GM18870 (cell line): ENCODE measurements around the gene HAUS5.
"Not testable (repeated sequence)": the region's sequence is repeated elsewhere in the genome, so short reads cannot be mapped to it uniquely, and the experiment has no call there.

ENCODE experiments used
- ATAC-seq: cut with Tn5 transposase; IDR thresholded peaks from one replicate; pipeline ENCODE4 v1.9.1; 2021; ENCODE audit warnings: moderate library complexity; ENCODE audit not compliant: unreplicated experiment

HAUS5 gene

DNA sequence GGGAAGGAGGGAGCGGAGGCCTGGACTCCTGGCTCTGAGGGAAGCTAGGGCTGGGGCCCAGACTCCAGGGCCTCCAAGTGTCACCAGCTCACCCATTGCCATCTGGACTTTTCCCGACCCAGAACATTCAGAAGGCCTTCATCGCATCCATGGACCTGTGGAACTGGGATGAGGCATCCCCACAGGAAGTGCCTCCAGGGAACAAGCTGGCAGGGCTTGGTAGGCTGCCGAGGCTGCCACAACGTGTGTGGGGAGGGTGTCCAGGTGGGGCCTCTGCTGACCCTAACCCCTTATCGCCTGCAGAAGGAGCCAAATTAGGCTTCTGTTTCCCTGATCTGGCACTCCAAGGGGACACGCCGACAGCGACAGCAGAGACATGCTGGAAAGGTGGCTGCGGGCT lies 29.8 kb downstream of the HAUS5 start:
- no peak for ATAC-seq

DNA sequence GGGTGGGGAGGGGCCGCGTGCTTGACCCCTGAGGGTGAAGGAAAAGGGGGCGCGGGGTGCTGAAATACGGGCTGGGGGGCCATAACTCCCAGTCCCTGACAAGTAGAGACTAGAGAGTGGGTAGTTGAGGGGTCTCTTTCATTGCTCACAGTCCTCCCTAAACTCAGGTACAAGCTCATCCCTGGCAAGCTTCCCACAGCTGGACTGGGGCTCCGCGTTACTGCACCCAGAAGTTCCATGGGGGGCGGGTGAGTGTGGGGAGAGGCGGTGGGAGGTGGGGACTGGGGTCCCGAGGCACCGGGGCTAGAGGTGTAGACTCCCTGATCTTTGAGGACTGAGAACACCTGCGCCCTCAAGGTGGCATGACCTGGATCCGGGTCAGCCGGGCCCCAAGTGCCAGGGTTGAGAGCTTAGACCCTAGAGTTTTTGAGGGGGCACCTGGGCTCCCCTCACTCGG lies 30.3 kb downstream of the HAUS5 start:
- ATAC-seq: no peak

DNA sequence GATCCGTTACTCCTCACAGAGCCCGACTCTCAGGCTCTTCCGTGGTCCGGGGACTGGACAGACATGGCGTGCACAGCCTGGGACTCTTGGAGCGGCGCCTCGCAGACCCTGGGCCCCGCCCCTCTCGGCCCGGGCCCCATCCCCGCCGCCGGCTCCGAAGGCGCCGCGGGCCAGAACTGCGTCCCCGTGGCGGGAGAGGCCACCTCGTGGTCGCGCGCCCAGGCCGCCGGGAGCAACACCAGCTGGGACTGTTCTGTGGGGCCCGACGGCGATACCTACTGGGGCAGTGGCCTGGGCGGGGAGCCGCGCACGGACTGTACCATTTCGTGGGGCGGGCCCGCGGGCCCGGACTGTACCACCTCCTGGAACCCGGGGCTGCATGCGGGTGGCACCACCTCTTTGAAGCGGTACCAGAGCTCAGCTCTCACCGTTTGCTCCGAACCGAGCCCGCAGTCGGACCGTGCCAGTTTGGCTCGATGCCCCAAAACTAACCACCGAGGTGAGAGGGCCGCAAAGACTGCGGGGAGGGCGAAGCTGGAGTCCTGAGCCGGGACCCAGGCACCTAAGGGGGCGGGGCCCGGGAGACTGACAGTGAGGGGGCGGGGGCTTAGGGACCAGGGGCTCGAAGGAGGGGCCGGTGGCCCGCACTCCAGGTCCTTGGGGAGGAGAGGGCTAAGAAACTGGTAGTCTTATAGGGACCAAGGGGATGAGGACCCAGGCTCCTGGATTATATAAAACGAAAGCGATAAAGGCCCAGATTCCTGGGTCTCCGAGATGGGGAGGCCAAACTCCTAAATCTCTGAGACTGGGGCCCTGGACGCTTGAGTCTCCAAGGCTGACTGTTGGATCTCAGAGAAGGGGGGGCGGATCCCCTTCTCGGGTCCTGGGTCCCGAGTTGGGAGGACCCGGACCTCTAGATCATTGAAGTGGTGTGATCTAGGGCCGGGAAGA lies 31.0 kb downstream of the HAUS5 start:
- no peak for ATAC-seq

DNA sequence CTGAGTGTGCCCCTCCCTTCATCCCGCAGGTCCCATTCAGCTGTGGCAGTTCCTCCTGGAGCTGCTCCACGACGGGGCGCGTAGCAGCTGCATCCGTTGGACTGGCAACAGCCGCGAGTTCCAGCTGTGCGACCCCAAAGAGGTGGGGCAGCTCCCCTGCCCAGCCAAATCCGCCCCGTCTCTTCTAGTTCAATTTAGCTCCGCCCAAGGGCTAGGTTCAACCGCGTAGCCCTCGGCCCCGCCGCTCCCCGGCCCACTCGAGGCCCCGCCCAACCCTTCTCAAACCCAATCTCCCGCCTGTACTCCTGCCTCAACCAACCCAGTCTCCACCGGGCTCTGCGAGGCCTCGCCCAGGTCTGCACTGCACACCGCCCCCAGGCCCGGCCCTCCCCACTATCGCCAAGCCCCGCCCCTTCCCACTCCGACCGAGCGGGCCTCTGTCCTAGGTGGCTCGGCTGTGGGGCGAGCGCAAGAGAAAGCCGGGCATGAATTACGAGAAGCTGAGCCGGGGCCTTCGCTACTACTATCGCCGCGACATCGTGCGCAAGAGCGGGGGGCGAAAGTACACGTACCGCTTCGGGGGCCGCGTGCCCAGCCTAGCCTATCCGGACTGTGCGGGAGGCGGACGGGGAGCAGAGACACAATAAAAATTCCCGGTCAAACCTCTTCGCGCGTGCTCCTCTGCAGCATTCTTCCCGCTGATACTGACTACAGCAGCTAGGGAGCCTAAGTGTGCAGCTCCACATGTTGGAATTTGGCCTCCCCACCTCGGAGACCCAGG lies 31.9 kb downstream of the HAUS5 start:
- peak; percentile 61 for ATAC-seq

DNA sequence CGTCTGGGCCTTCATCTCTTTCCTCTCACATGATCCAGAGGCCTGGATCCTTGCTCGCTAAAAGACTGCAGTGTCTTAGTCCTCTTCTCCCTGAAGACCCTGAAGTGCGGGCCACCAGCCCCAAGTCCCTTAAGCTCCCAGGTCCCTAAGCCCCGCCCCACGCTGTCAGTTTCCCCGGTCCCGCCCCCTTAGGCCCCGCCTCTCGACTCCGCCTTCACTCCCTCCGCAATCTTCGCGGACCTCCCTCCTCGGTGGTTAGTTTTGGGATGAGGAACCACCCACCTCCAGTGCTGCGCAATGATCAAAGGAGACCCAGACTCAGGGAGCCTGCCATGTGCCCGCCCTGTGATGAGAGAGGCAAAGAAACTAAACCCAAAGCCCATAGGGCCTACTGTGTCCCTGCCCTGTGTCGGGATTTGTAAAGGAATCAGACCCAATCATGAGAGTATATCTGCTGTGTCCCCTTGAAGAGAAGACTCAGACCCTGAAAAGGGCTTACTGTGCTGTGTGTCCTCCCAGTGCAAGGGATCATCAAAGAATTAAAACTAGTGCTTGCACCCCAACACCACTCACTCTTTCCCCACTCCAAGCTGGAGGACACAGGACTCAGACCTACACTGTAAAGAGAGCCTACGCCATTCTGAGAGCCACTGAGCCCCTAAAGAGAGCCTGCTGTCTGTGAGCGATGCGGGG lies 32.6 kb downstream of the HAUS5 start:
- ATAC-seq: no peak

DNA sequence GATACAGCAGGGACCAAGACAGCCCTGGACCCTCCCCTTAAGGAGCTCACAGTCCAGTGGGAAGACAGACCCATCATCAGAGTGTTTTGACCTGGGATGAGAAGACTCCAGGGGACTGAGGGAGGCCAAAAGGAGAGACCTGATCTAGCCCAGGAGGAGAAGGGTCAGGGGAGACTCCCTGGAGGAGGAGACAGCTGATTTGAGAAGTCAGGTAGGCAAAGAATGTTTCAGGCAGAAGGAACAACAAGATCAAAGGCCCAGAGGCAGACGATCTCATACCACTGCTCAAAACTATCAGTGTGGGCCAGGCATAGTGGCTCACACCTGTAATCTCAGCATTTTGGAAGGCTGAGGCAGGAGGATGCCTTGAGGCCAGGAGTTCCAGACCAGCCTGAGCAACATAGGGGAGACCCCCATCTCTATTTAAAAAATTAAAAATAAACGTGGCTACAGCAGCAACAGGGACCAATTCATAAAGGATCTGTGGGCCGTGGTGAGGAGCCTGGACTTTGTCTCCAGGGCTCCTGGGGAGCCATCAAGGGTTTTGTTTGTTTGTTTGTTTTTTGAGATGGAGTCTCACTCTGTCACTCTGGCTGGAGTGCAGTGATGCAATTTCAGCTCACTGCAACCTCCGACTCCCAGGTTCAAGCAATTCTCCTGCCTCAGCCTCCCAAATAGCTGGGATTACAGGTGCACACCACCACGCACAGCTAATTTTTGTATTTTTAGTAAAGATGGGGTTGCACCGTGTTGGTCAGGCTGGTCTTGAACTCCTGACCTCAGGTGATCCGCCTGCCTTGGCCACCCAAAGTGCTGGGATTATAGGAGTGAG lies 33.4 kb downstream of the HAUS5 start:
- no peak for ATAC-seq

DNA sequence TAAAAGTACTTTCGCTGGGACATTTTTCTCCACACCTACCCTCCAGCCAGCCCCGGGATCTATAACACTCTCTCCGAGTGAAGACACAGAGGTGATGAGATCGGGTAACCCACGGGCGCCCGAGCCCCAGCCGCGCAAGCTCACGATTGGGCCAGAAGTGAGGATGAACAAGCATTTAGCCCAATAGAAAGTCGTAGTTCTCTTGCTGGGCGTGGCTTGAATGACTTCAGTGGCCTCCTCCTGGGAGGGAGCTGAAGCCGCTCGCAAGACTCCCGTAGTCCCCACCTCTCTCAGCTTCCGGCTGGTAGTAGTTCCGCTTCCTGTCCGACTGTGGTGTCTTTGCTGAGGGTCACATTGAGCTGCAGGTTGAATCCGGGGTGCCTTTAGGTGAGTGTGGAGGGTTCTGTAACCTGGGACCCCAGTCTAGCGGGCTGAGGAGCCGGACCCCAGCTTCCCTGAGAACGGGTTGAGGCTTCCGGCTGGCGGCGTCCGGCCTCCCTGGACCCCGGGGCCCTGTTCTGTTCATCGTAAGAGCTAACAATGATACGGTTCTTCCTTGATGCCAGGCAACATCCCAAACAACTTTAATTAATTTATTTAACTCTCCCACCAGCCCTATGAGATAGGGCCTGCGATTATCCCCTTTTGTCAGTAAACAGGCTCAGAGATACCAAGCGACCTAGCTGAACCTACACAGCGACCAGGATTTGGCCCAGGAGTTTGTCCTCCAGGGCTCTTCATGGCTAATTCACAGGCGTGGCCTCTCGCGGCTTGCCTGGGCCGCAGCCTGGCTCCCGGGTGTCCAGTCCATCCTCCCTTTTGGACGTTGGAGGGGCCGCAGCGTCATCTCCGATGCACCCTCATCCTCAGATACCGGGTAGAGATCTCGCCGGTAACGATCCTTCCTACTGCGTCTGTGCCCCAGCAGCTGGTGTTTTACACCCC lies 35.8 kb downstream of the HAUS5 start, which contains the start of gene COX6B1:
TSS of gene COX6B1 (plus strand) at position 307 of the 945 bp plus-strand sequence. CDS start 2,921 bp downstream, outside the sequence.
- peak; percentile 69 for ATAC-seq

DNA sequence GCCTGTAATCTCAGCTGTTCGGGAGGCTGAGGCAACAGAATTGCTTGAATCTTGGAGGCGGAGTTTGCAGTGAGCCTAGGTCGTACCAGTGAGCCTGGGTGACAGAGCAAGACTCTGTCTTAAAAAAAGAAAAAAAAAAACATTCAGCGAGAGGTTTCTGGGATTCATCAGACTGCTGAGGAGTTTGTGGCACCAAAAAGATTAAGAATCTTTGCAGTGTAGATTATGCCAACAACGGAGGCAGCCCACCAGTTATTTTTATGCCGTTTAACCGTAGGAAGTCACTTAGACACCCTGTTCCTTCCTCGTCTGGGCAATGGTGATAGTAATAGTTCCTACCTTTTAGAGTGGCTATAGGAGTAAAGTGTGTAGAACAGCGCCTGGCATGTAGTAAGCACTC lies 38.0 kb downstream of the HAUS5 start:
- ATAC-seq: no peak

DNA sequence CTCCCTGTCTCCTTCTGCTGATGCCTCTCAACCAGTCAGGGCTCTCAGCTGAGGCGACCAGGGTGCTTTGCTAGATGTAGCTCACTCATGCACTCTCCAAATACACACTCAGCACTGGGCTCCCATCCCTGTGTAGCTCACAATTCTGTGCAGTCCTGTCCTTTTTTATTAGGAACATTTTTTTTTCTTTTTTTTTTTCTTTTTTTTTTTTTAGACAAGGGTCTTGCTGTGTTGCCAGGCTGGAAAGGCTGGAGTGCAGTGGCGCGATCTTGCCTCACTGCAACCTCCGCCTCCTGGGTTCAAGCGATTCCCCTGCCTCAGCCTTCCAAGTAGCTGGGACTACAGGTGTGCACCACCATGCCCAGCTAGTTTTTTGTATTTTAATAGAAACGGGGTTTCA lies 42.3 kb downstream of the HAUS5 start:
- not testable (repeated sequence) for ATAC-seq

DNA sequence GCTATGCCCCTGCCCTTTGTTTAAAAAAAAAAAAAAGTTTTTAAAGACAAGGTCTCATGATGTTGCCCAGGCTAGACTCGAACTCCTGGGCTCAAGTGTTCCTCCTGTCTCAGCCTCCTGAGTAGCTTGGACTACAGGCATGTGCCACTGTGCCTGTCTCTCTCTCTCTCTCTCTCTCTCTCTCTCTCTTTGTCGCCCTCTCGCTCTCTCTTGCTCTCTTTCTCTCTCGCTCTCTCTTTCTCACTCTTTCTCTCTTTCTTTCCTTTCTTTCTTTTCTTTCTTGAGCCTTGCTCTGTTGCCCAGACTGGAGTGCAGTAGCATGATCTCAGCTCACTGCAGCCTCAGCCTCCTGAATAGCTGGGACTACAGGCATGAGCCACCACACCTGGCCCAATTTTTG lies 43.1 kb downstream of the HAUS5 start:
- ATAC-seq: no peak

DNA sequence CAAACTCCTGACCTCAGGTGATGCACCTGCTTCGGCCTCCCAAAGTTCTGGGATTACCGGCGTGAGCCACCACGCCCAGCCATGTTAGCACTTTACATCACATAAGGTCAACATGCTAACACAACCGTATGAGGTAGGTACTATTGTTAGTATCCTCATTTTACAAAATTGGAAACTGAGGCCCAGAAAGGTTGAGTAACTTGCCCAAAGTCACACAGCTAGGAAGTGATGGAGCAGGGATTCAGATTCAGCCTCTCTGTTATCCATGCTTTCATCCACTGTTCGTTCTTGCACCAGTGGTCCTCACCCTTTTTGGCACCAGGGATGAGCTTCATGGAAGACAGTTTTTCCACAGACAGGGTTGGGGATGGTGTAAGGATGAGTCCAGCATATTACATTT lies 44.2 kb downstream of the HAUS5 start:
- ATAC-seq: no peak

DNA sequence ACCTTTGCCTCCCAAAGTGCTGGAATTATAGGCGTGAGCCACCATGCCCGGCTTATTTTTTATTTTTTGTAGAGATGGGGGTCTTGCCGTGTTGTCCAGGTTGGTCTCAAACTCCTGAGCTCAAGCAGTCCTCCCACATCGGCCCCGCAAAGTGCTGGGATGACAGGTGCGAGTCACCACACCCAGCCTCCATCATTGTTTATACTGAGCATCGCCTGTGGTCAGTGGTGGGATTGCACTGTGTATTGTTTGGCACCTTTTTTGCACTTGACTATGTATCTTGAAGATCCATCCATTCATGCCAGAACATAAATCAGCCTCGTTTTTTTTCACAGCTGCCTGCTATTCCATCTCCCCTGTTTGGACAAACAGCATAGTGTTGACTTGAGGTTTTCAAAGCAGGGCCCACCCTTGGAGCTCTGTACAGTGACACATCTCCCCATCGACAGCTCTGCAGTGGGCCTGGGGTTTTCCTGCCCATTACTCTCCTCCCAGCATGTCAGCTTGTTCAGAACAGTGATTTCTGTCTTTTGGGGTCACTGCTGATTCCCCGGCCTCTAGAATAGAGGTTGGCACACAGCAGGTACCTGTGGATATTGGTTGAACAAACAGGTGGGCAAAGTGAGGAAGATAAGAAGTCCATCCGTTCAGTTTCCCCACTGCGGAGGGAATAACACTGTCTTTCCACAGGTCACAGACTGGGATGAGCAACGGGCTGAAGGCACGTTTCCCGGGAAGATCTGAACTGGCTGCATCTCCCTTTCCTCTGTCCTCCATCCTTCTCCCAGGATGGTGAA lies 45.6 kb downstream of the HAUS5 start:
- no peak for ATAC-seq

DNA sequence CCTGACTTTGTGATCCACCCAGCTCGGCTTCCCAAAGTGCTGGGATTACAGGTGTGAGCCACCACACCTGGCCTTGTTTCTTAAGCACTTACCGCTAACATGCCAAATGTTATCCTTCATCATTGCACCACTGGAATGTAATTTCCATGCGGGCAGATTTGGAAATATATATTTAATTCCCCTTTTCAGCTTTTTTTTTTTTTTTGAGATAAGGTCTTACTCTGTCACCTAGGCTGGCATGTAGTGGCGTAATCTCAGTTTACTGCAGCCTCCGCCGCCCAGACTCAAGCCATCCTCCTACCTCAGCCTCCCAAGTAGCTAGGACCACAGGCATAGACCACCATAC lies 49.4 kb downstream of the HAUS5 start:
- no peak for ATAC-seq

DNA sequence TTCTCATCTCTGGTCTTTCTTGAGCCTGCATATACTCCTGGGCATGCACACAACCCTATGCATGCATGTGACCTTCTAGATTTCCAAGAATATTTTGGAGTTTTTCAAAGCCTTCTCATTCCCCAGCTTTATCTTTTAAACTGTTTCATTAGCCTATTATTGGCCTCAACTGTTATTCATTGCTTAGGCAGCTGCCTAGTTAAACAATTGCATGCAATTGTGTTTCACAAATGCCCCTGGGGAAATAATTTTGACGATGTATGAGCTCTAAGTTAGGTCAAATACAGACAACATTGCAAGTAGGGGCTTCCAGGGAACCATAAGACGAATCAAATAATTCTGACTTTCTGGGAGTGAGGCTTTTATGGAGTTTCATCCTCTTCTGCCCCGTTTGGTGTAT lies 51.4 kb downstream of the HAUS5 start:
- no peak for ATAC-seq

DNA sequence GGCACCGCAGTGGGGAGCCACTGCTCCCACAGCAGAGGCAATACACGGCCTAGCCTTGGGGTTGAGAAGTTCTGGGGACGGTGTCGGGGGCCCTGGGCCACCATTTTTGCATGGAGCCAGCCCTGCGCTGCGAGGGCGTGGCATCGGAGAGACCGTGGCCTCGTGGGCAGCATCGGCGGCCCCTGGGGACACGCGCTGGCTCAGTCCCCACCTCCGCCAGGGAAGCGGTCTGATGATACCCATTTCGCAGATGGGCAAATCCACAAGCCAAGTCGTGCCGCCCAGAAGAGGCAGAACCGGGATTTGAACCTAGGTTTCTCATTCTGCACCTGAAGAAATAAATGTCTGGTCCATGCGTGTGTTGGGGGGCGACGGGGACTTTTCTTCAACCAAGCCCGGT lies 52.6 kb downstream of the HAUS5 start:
- ATAC-seq: no peak

DNA sequence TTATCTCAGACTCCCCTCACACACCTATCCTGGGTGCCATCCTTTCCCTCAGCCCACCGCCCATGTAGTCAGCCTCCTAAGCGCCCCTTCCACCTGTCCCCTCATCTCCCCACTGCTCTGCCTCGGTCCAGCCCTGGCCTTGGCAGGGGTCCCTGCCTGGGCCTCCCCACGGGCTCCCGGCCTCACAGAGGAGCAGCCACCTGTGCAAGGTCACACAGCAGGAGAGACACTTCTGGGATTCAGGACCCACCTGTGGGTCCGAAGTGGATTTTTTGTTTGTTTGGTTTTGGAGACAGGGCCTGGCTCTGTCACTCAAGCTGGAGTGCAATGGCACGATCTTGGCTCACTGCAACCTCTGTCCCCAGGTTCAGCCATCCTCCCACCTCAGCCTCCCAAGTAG lies 53.1 kb downstream of the HAUS5 start:
- ATAC-seq: no peak

DNA sequence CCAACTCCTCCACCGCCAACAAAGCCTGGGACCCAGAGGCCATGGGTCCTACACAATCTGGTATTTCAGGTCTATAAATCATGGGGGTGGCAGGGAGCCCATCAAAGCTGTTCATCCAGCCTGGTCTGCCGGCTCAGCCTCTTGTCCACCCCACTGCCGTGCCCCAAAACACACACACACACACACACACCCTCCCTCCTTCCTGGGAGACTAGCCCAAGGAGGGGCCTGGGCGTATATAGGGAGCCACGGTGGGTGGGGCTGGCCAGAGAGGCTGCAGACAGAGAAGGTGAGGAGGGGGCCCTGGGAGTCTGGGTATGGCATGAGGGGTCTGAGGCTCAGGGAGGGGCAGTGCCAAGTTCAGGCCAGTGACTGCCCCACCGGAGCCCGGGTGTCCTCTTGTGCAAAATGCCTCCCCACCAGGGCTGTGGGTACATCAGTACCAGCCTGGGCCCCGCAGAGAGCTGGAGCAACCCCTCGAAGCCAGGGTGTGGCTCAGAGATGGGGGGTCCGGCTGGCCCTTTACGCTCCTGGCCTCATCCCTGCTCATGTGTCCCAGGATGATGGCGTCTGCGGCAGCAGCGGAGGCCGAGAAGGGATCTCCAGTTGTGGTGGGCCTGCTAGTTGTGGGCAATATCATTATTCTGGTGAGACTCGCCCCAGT lies 53.8 kb downstream of the HAUS5 start, which contains the start of gene UPK1A:
TSS of gene UPK1A (plus strand) at position 267 of the 663 bp plus-strand sequence. CDS start at position 563, 296 bp downstream.
- no peak for ATAC-seq

DNA sequence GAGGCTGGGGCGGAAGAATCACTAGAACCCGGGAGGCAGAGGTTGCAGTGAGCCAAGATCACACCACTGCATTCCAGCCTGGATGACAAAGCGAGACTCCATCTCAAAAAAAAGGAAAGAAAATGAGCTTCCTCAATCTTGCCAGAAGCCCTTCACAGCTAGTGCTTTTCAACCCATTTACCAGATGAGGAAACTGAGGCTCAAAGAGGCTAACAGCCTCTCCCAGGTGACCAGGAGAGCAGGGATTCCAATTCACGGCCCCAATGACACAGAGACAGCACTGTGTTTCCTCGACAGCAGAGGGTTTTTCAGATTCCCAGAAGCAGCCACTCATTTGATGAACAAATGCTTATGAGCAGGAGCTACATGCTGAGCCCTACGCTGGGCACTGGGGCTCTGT lies 57.0 kb downstream of the HAUS5 start:
- no peak for ATAC-seq
